Measurements from ENCODE around the gene PAX5. TPM values are rescaled to one million over a fixed set of nuclear protein-coding genes. Genes with fewer than 3 reads are reported as not detected.

Gene PAX5
- total and polyA plus RNA-seq, 2 of the 13 experiments (the other 11 are each of a cell fraction or from before 2014, with no cell fraction given) = not detected

DNA sequence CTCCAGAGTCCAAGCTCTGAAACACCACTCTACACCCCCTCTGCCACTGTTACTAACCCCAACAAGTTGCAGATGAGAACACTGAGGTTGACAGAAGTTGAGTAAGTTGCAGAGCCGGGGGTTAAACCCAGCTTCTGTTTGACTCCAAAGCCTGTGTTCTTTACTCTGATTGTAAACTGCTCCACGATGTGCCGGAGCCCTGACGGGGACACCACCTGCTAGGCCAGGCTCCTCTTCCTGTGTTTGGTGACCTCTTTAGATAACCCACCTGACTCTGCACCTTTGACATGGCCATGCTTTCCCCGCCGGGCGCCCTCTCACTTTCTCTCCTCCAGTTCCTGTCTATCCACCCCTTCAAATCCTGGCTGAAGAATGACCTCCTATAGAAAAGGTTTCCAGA lies 96.7 kb downstream of the PAX5 start:
- TF ChIP-seq, protein P1, sequence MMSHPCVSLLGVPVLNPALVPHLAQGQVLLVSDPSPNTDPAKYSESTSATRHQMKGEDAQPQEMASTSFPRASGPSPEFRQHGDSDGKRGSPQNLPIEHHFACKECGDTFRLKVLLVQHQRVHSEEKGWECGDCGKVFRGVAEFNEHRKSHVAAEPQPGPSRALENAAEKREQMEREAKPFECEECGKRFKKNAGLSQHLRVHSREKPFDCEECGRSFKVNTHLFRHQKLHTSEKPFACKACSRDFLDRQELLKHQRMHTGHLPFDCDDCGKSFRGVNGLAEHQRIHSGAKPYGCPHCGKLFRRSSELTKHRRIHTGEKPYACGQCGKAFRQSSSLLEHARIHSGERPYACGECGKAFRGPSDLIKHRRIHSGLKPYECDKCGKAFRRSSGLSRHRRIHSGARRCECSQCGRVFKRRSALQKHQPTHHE (CRISPR knock-in tag; IDR thresholded peaks at IDR 0.05; ENCODE audit: borderline replicate concordance) = no peak
- TF ChIP-seq THAP11 (CRISPR knock-in tag; IDR thresholded peaks at IDR 0.05) (no peak), CCAR2 (optimal IDR thresholded peaks at IDR 0.05; ENCODE audit: low read depth, low read length) (no peak), TRIM24 (CRISPR knock-in tag; IDR thresholded peaks at IDR 0.05) (no peak), RCOR2 (CRISPR knock-in tag; IDR thresholded peaks at IDR 0.05) (no peak), ZMYM4 (CRISPR knock-in tag; IDR thresholded peaks at IDR 0.05) (no peak), ZFP1 (CRISPR knock-in tag; IDR thresholded peaks at IDR 0.05) (no peak), MED13 (CRISPR knock-in tag; IDR thresholded peaks at IDR 0.05) (no peak), SMYD3 (CRISPR knock-in tag; IDR thresholded peaks at IDR 0.05) (no peak), KLF12 (CRISPR knock-in tag; IDR thresholded peaks at IDR 0.05; ENCODE audit: borderline replicate concordance) (no peak), GABPB1 (CRISPR knock-in tag; IDR thresholded peaks at IDR 0.05) (no peak)
- TF ChIP-seq, protein P2, sequence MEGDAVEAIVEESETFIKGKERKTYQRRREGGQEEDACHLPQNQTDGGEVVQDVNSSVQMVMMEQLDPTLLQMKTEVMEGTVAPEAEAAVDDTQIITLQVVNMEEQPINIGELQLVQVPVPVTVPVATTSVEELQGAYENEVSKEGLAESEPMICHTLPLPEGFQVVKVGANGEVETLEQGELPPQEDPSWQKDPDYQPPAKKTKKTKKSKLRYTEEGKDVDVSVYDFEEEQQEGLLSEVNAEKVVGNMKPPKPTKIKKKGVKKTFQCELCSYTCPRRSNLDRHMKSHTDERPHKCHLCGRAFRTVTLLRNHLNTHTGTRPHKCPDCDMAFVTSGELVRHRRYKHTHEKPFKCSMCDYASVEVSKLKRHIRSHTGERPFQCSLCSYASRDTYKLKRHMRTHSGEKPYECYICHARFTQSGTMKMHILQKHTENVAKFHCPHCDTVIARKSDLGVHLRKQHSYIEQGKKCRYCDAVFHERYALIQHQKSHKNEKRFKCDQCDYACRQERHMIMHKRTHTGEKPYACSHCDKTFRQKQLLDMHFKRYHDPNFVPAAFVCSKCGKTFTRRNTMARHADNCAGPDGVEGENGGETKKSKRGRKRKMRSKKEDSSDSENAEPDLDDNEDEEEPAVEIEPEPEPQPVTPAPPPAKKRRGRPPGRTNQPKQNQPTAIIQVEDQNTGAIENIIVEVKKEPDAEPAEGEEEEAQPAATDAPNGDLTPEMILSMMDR (CRISPR knock-in tag; IDR thresholded peaks at IDR 0.05) = no peak
- TF ChIP-seq, protein P3, sequence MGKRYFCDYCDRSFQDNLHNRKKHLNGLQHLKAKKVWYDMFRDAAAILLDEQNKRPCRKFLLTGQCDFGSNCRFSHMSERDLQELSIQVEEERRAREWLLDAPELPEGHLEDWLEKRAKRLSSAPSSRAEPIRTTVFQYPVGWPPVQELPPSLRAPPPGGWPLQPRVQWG (CRISPR knock-in tag; IDR thresholded peaks at IDR 0.05; ENCODE audit: borderline replicate concordance, low read depth) = no peak
- no peak overlapping the region for H3K9ac ChIP-seq (ENCODE audit: insufficient read depth, low read depth, low read length)

More for the DNA sequence above, 96.7 kb downstream of the PAX5 start:
- POLR2A ChIA-PET = no interaction called here
- Histone ChIP-seq H3K27me3 (ENCODE audit: control insufficient read depth in 1 of 2, insufficient read depth in 2 of 2, low read length in 2 of 2) (peaks cover 1 to 33% of the 10 kb centered on the region in 2 experiments), H3K4me3 (replicated peaks in 1 of 3; ENCODE audit: insufficient read depth in 1 of 3, low read depth in 2 of 3, low read length in 3 of 3) (no peak overlapping the region), H3K27ac (ENCODE audit: extremely low read length, insufficient read depth, low read length) (no peak overlapping the region), H3K36me3 (replicated peaks in 1 of 2; ENCODE audit: control insufficient read depth in 1 of 2, insufficient read depth in 2 of 2, low read length in 2 of 2) (no peaks in the 10 kb centered on the region), H3K4me1 (ENCODE audit: insufficient read depth, low read length) (no peaks in the 10 kb centered on the region), H3K79me2 (ENCODE audit: insufficient read depth, low read length) (no peaks in the 10 kb centered on the region), H3K4me2 (ENCODE audit: low read depth, low read length) (no peak overlapping the region), H3K9me3 (ENCODE audit: low read length) (no peaks in the 10 kb centered on the region), H2AFZ (ENCODE audit: low read length) (no peak overlapping the region), H4K20me1 (ENCODE audit: insufficient read depth, low read length) (no peaks in the 10 kb centered on the region)
- no peak for ATAC-seq
- WGBS (ENCODE audit: low lambda C conversion rate) = 8% methylated on average over 6 of the region's 7 CpGs
- no TSS peak for BruUV-seq (replicated peaks)
- in situ Hi-C loops (cut with HindIII; ENCODE audit: extremely low pct_ligation_motif_present, low pct_unique_long_range_greater_than_20kb) (no loop called here), intact Hi-C loops (cut with micrococcal nuclease; ENCODE audit: unreplicated experiment) (no loop called here)
- no peak for FAIRE-seq
- CTCF ChIA-PET (ENCODE audit: low intra/inter-chr PET ratio, low total read pairs) = no interaction called here
- DNase-seq (ENCODE audit: low spot score) = no peak

Measured in HepG2 (cell line).